ENCODE measurements around the gene GTPBP3.

- no peak for TF ChIP-seq CTCF (IDR thresholded peaks at IDR 0.05)
- no peak for TF ChIP-seq POLR2A (IDR thresholded peaks at IDR 0.05)
Observed at GRCh38 chr19:17331045-17331558, 6.3 kb upstream of the GTPBP3 start.

All from thyroid gland (tissue), 4 donors.